ENCODE measurements around the gene GNMT. TPM values are rescaled to one million over a fixed set of nuclear protein-coding genes. Genes with fewer than 3 reads are reported as not detected.

GNMT gene
- total and polyA plus RNA-seq, 9 of the 15 experiments (the other 6 are each of a cell fraction or from before 2014, with no cell fraction given), result 0.11 to 0.29 (median 0.15) TPM; not detected in 6

- no peak for TF ChIP-seq STAT6 (CRISPR knock-in tag; IDR thresholded peaks at IDR 0.05)
- TF ChIP-seq RNF219 (CRISPR knock-in tag; IDR thresholded peaks at IDR 0.05), result no peak
- TF ChIP-seq POLR2AphosphoS5 (IDR thresholded peaks at IDR 0.05; ENCODE audit: control insufficient read depth, insufficient read depth, low read depth, low read length), result 0 out of 2 replicates have a peak, but pooled peaks have one; percentile 19
- TF ChIP-seq ZNF12 (CRISPR knock-in tag; IDR thresholded peaks at IDR 0.05), result no peak
- TF ChIP-seq GATAD2A (IDR thresholded peaks at IDR 0.05), result no peak
- 0 out of 2 replicates have a peak, but pooled peaks have one; percentile 19 for TF ChIP-seq GABPB1 (CRISPR knock-in tag; IDR thresholded peaks at IDR 0.05)
- no peak for TF ChIP-seq ZNF589 (CRISPR knock-in tag; IDR thresholded peaks at IDR 0.05; ENCODE audit: low read depth)
- no peak for TF ChIP-seq ZNF518B (CRISPR knock-in tag; IDR thresholded peaks at IDR 0.05)
- TF ChIP-seq NR1H2 (CRISPR knock-in tag; IDR thresholded peaks at IDR 0.05), result no peak
- TF ChIP-seq YBX1 (IDR thresholded peaks at IDR 0.05), result no peak
- peak; percentile 70 to 80 (median 77) for TF ChIP-seq CTCF (IDR thresholded peaks at IDR 0.05 in 2 of 3, conservative IDR thresholded peaks at IDR 0.05 in 1 of 3; ENCODE audit: insufficient read depth in 2 of 3, low read depth in 1 of 3, low read length in 3 of 3)
- no peak for TF ChIP-seq ZNF3 (CRISPR knock-in tag; IDR thresholded peaks at IDR 0.05)
- no peak for TF ChIP-seq GTF2A2 (tag; IDR thresholded peaks at IDR 0.05)
- TF ChIP-seq ZNF263 (CRISPR knock-in tag; IDR thresholded peaks at IDR 0.05; ENCODE audit: borderline replicate concordance), result peak; percentile 54
- no peak for TF ChIP-seq SMARCC2 (IDR thresholded peaks at IDR 0.05; ENCODE audit: low read depth)
- TF ChIP-seq SOX6 (IDR thresholded peaks at IDR 0.05), result peak; percentile 68
- TF ChIP-seq L3MBTL2 (IDR thresholded peaks at IDR 0.05), result no peak
- TF ChIP-seq CREB5 (CRISPR knock-in tag; IDR thresholded peaks at IDR 0.05), result no peak
Observed at GRCh38 chr6:43009124-43009523, 48.6 kb downstream of the GNMT start (continued).

All from K562 (cell line).